ENCODE results near the gene GOLGA8O.
A peak's percentile ranks its signal among the peaks of the same experiment; 100 is the strongest.
"Not testable (repeated sequence)": the region's sequence is repeated elsewhere in the genome, so short reads cannot be mapped to it uniquely, and the experiment has no call there.

GOLGA8O gene
- 0 to 0.28 (median 0.09) reads per million in 17 experiments for total RNA-seq

GRCh38 chr15:32455534-32455933 is at the start of gene GOLGA8O:
Gene GOLGA8O, minus strand, starts transcription at chr15:32455634. Its CDS starts 98 bp downstream, at chr15:32455536.
- DNase-seq, result not testable (repeated sequence)

GRCh38 chr15:32504152-32504811 is 48.8 kb upstream of the GOLGA8O start:
- DNase-seq, result not testable (repeated sequence)

GRCh38 chr15:32502946-32503345 is 47.5 kb upstream of the GOLGA8O start:
- not testable (repeated sequence) for DNase-seq

DNA sequence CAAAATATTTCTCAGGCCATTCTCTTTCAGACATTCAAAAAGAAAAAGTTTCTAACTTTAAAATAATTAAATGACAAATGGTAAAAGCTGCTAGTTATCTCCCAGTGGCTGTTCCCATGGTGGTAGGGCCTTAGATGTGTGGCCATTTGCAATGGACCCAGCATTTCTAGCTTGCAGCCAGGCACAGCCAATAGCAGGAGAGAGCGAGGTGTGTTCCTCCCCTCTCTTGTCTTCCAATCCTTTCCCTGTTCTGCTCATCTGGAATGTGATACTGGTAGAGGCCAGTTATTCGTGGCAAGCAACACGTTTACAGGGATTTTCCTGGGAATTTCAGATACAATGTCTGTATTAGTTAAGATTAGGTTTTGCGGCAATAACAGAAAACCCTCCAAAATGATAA is 37.3 kb upstream of the GOLGA8O start:
- not testable (repeated sequence) for DNase-seq

- not testable (repeated sequence) for DNase-seq
Observed at GRCh38 chr15:32486474-32486873, 31.0 kb upstream of the GOLGA8O start.

GRCh38 chr15:32483377-32483776 is 27.9 kb upstream of the GOLGA8O start:
- peak in 1 of 4 experiments; percentile 0 for DNase-seq

GRCh38 chr15:32481683-32482082 is 26.2 kb upstream of the GOLGA8O start:
- DNase-seq, result not testable (repeated sequence)

- not testable (repeated sequence) for DNase-seq
Observed at GRCh38 chr15:32468076-32468475, 12.6 kb upstream of the GOLGA8O start.

- not testable (repeated sequence) for DNase-seq
Observed at GRCh38 chr15:32440445-32440977, 14.9 kb downstream of the GOLGA8O start.

- DNase-seq, result not testable (repeated sequence)
Observed at GRCh38 chr15:32434102-32434963, 21.1 kb downstream of the GOLGA8O start.

GRCh38 chr15:32427635-32428034 is 27.8 kb downstream of the GOLGA8O start:
- DNase-seq, result not testable (repeated sequence)

GRCh38 chr15:32426511-32426910 is 28.9 kb downstream of the GOLGA8O start:
- peak; percentile 0 to 40 (median 0) for DNase-seq

DNA sequence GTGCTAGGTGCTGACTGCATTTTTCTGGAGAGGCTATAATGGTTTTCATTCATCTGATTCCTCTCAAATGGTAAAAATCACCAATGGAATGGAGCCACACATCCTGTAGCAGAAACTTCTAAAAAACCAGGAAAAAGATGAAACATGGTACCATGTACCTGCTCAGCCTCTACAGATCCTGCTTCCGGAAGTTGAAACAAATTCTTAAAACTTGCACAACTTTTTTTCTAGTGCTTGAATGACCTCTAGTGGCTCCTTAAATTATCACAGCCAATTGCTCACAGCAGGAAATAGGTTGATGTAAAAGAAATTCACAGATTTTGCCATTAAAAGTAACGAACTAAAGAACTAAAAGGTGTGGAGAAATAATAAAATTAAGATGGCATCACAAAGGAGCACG is 47.5 kb downstream of the GOLGA8O start:
- not testable (repeated sequence) for DNase-seq

DNA sequence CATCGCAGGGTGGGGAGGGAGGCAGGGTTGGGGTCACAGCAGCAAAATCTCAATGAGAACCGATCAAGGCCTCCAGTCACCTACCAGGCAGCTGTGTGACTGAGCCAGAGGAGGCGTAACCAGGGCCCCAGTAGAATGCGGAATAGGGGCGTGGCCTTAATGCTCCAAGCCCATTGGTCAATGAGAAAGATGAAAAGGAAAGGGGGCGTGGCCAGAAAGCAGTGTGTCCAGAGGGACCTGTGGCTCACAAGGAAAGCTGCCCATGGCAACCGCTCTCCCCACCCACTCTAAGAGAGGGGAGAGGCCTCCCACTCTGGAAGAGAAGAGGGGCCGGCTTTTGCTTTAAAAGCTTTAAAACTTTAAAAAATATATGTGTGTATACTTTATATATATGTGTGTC is 52.2 kb downstream of the GOLGA8O start, which contains the start of gene GOLGA8K:
Gene GOLGA8K (minus strand): TSS at position 101 of the 400 bp plus-strand sequence. CDS start 98 bp downstream, at position 3.
- not testable (repeated sequence) for DNase-seq

GRCh38 chr15:32396522-32396921 is 58.9 kb downstream of the GOLGA8O start:
- not testable (repeated sequence) for DNase-seq

All from suppressor macrophage (primary cell).